Uterus (tissue), 2 donors: ENCODE results near the gene CTSL.

ENCODE experiments used
- CTCF ChIP-seq, 4 experiments: fragments of 200-600 bp in 2 of 4; fragments of 450-650 bp in 2 of 4; sonication (generic) in 2 of 4; IDR thresholded peaks; one replicate each; pipeline ENCODE4 v1.5.1; 2016 to 2019; ENCODE audit warnings: antibody characterized with exemption in 4 of 4, mild to moderate bottlenecking in 2 of 4, moderate library complexity in 1 of 4
- POLR2A ChIP-seq, 2 donors: fragments of 450-650 bp; IDR thresholded peaks; one replicate each; pipeline ENCODE4 v1.6.1; 2016; ENCODE audit warnings: antibody characterized with exemption in 2 of 2, mild to moderate bottlenecking in 1 of 2, moderate library complexity in 1 of 2

DNA sequence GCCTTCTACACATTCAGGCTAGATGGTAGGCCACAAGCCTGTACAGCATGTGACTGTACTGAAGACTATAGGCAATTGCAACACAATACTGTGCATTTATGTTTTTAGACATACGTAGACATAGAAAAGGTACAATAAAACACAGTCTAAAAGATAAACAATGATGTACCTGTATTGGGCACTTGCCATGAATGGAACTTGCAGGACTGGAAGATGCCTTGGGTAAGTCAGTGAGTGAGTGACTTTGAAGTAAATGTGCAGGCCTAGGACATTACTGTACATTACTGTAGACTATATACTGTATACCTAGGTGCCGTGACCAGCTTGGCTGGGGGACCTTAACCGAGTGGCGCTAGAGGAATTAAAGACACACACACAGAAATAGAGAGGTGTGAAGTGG is 53.1 kb downstream of the CTSL start:
- TF ChIP-seq CTCF (IDR thresholded peaks at IDR 0.05): no peak
- no peak for TF ChIP-seq POLR2A (IDR thresholded peaks at IDR 0.05)
